ENCODE data around the gene TEAD1. TPM values are rescaled to one million over a fixed set of nuclear protein-coding genes. Genes with fewer than 3 reads are reported as not detected.

TEAD1 gene
- total RNA-seq, 1 experiment from 2014 or later: 106 TPM

DNA sequence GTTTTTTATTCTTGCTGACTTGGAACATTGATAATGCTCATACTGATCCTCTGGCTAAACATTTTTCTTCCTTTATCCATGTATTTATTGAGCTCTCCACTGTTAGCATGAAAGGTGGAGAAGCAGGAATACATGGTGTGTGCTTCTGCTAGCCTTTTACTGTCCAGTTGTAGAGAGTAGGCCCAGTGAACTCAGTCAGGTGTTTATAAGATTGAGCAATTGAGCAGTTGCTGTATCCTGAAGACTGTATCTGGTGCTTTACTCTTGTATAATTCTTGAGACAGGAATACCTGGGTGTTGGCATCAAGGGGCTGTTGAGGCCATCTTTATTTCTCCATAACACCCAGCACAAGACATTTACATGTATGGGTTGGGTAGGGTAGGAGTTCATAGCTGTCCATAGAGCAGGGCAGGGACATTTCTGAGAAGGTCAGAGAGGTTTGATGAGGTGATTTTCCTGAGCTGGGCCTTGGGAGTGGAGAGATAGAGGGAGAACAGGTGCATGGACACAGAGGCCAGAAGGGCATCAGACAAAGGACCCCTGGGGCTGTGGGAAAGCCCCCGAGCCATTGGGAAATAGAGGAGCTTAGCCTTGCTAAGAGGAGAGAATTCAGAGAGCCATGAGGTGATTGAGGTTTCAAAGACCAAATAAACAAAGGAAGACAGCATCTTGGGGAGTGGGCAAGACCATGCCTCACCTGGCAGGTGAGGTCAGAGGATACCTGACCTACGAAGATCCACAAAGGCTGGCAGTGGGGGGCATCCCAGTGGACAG, 155.5 kb downstream of the TEAD1 start:
- no peaks in the 10 kb centered on the region for H3K36me3 ChIP-seq (ENCODE audit: low read depth)
- POLR2A ChIA-PET (ENCODE audit: unreplicated experiment): no interaction called here
- no peak for DNase-seq
- no peak overlapping the region for H2AFZ ChIP-seq
- H3K4me3 ChIP-seq: no peak overlapping the region
- no TSS peak for BruUV-seq (replicated peaks)
- CTCF ChIA-PET: no interaction called here
- H3K9me3 ChIP-seq (ENCODE audit: insufficient read depth, low read depth): no peaks in the 10 kb centered on the region
- H3K79me2 ChIP-seq (ENCODE audit: low read depth): peaks cover 76% of the 10 kb centered on the region
- H3K4me1 ChIP-seq (replicated peaks; ENCODE audit: insufficient read depth): peaks cover 32% of the 10 kb centered on the region
- peaks cover 25% of the 10 kb centered on the region for H3F3A ChIP-seq (ENCODE audit: insufficient read depth, low read depth)
- no peak overlapping the region for H3K4me2 ChIP-seq
- no peak for TF ChIP-seq EZH2 (IDR thresholded peaks at IDR 0.05; ENCODE audit: low read depth)
- TF ChIP-seq, protein P1, sequence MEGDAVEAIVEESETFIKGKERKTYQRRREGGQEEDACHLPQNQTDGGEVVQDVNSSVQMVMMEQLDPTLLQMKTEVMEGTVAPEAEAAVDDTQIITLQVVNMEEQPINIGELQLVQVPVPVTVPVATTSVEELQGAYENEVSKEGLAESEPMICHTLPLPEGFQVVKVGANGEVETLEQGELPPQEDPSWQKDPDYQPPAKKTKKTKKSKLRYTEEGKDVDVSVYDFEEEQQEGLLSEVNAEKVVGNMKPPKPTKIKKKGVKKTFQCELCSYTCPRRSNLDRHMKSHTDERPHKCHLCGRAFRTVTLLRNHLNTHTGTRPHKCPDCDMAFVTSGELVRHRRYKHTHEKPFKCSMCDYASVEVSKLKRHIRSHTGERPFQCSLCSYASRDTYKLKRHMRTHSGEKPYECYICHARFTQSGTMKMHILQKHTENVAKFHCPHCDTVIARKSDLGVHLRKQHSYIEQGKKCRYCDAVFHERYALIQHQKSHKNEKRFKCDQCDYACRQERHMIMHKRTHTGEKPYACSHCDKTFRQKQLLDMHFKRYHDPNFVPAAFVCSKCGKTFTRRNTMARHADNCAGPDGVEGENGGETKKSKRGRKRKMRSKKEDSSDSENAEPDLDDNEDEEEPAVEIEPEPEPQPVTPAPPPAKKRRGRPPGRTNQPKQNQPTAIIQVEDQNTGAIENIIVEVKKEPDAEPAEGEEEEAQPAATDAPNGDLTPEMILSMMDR (conservative IDR thresholded peaks at IDR 0.05): no peak
- H3K27ac ChIP-seq: no peak overlapping the region
- H3K9me2 ChIP-seq (ENCODE audit: insufficient read depth): no peaks in the 10 kb centered on the region
- no peaks in the 10 kb centered on the region for H3K27me3 ChIP-seq (ENCODE audit: insufficient read depth, low read depth)
- intact Hi-C loops (cut with micrococcal nuclease; ENCODE audit: unreplicated experiment): no loop called here
- peaks cover 6% of the 10 kb centered on the region; the same call in 1 of the 2 replicates for H4K20me1 ChIP-seq (ENCODE audit: insufficient read depth)

GRCh38 chr11:12831471-12832202, 157.4 kb downstream of the TEAD1 start:
- DNase-seq: no peak
- H3K4me1 ChIP-seq (replicated peaks; ENCODE audit: insufficient read depth): peaks cover 22% of the 10 kb centered on the region
- no peaks in the 10 kb centered on the region for H3K9me2 ChIP-seq (ENCODE audit: insufficient read depth)
- no TSS peak for BruUV-seq (replicated peaks)
- no peaks in the 10 kb centered on the region for H3K27me3 ChIP-seq (ENCODE audit: insufficient read depth, low read depth)
- no peak overlapping the region for H3K4me3 ChIP-seq
- peaks cover 77% of the 10 kb centered on the region for H3K79me2 ChIP-seq (ENCODE audit: low read depth)
- H3K4me2 ChIP-seq: no peak overlapping the region
- CTCF ChIA-PET: interaction anchor here (0.7 kb wide), 1 partner anchor 122 kb away, joined by 17 read pairs; no protein-coding TSS in a partner anchor
- TF ChIP-seq EZH2 (IDR thresholded peaks at IDR 0.05; ENCODE audit: low read depth): no peak
- TF ChIP-seq, protein P1 (conservative IDR thresholded peaks at IDR 0.05): no peak
- intact Hi-C loops (cut with micrococcal nuclease; ENCODE audit: unreplicated experiment): no loop called here
- no peak overlapping the region for H3K27ac ChIP-seq
- H3K36me3 ChIP-seq (ENCODE audit: low read depth): no peaks in the 10 kb centered on the region
- H2AFZ ChIP-seq: no peak overlapping the region
- peaks cover 6% of the 10 kb centered on the region; the same call in 1 of the 2 replicates for H4K20me1 ChIP-seq (ENCODE audit: insufficient read depth)
- POLR2A ChIA-PET (ENCODE audit: unreplicated experiment): interaction anchor here (0.7 kb wide), 1 partner anchor 112 kb away, joined by 3 read pairs; no protein-coding TSS in a partner anchor
- H3K9me3 ChIP-seq (ENCODE audit: insufficient read depth, low read depth): no peaks in the 10 kb centered on the region
- peaks cover 17% of the 10 kb centered on the region for H3F3A ChIP-seq (ENCODE audit: insufficient read depth, low read depth)

DNA sequence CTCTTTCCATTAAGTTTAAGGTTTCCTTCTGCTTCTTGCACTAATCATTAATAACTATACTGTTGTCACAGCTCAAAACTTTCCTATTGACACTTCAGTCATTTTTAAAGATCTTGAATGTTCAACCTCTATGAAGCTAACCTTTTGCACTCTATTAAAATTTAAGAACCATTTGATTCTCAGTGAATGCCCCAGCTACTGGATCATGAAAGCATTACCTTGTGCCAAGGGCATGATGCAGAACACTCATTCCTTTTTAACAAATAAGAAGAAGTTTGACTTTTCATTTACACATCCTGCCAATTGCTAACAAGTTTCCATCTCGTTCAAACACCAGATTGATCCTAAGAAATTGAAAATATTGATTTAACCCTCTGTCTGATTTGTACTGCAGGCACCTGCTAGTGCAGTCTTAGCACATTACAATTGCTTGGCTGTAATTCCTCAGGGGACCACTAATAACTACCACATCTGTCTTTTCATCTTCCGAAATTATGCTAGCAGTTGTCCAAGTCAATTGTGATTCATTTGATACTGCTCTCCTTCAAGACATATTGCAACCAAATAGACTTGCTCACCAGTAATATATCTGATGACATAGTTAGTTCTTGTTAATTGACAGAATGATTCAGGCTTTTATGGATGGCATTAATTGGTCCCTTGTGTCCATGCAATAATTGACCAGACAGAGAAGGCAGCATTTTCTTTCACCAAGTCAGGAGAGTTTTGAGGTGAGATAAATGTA, 158.4 kb downstream of the TEAD1 start:
- Histone ChIP-seq H3K4me3 (no peak overlapping the region), H3K9me3 (ENCODE audit: insufficient read depth, low read depth) (no peaks in the 10 kb centered on the region), H3K79me2 (ENCODE audit: low read depth) (peaks cover 73% of the 10 kb centered on the region), H3K4me2 (no peak overlapping the region), H3K4me1 (replicated peaks; ENCODE audit: insufficient read depth) (peaks cover 12% of the 10 kb centered on the region), H3K27me3 (ENCODE audit: insufficient read depth, low read depth) (no peaks in the 10 kb centered on the region), H3K27ac (no peak overlapping the region), H4K20me1 (ENCODE audit: insufficient read depth) (peaks cover 6% of the 10 kb centered on the region; the same call in 1 of the 2 replicates), H2AFZ (no peak overlapping the region), H3K36me3 (ENCODE audit: low read depth) (no peaks in the 10 kb centered on the region), H3K9me2 (ENCODE audit: insufficient read depth) (no peaks in the 10 kb centered on the region), H3F3A (ENCODE audit: insufficient read depth, low read depth) (peaks cover 6% of the 10 kb centered on the region)
- DNase-seq: no peak
- ChIA-PET CTCF (interaction anchor here (0.7 kb wide), 1 partner anchor 123 kb away, joined by 17 read pairs; no protein-coding TSS in a partner anchor), POLR2A (ENCODE audit: unreplicated experiment) (interaction anchor here (0.7 kb wide), 1 partner anchor 221 kb away, joined by 14 read pairs; no protein-coding TSS in a partner anchor)
- TF ChIP-seq EZH2 (IDR thresholded peaks at IDR 0.05; ENCODE audit: low read depth): no peak
- TF ChIP-seq, protein P1 (conservative IDR thresholded peaks at IDR 0.05): no peak
- intact Hi-C loops (cut with micrococcal nuclease; ENCODE audit: unreplicated experiment): no loop called here
- no TSS peak for BruUV-seq (replicated peaks)
